ENCODE data around the gene BTBD9.

BTBD9 gene

DNA sequence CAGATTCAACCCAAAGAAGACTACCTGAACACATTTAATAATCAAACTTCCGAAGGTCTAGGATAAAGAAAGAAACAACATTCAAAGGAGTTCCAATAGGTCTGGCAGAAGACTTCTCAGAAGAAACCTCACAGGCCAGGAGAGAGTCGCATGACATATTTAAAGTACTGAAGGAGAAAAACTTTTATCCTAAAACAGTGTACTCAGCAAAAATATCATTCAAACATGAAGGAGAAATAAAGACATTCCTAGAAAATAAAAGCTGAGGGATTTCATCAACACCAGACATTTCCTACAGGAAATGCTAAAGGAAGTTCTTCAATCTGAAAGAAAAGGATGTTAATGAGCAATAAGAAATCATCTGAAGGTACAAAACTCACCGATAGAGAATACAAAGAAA lies 108.6 kb downstream of the BTBD9 start:
- no peaks in the 10 kb centered on the region for H3K36me3 ChIP-seq (ENCODE audit: control insufficient read depth, insufficient read depth, low read length)
- no peaks in the 10 kb centered on the region for H3K27me3 ChIP-seq (replicated peaks; ENCODE audit: control insufficient read depth, insufficient read depth, low read length)
- no peak overlapping the region for H3K4me3 ChIP-seq (replicated peaks; ENCODE audit: low read depth, low read length)
- TF ChIP-seq, protein P1, sequence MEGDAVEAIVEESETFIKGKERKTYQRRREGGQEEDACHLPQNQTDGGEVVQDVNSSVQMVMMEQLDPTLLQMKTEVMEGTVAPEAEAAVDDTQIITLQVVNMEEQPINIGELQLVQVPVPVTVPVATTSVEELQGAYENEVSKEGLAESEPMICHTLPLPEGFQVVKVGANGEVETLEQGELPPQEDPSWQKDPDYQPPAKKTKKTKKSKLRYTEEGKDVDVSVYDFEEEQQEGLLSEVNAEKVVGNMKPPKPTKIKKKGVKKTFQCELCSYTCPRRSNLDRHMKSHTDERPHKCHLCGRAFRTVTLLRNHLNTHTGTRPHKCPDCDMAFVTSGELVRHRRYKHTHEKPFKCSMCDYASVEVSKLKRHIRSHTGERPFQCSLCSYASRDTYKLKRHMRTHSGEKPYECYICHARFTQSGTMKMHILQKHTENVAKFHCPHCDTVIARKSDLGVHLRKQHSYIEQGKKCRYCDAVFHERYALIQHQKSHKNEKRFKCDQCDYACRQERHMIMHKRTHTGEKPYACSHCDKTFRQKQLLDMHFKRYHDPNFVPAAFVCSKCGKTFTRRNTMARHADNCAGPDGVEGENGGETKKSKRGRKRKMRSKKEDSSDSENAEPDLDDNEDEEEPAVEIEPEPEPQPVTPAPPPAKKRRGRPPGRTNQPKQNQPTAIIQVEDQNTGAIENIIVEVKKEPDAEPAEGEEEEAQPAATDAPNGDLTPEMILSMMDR (IDR thresholded peaks at IDR 0.05; ENCODE audit: insufficient read depth, low read length, poor library complexity, severe bottlenecking), result no peak
- DNase-seq (ENCODE audit: extremely low read depth, insufficient read length), result no peak

DNA sequence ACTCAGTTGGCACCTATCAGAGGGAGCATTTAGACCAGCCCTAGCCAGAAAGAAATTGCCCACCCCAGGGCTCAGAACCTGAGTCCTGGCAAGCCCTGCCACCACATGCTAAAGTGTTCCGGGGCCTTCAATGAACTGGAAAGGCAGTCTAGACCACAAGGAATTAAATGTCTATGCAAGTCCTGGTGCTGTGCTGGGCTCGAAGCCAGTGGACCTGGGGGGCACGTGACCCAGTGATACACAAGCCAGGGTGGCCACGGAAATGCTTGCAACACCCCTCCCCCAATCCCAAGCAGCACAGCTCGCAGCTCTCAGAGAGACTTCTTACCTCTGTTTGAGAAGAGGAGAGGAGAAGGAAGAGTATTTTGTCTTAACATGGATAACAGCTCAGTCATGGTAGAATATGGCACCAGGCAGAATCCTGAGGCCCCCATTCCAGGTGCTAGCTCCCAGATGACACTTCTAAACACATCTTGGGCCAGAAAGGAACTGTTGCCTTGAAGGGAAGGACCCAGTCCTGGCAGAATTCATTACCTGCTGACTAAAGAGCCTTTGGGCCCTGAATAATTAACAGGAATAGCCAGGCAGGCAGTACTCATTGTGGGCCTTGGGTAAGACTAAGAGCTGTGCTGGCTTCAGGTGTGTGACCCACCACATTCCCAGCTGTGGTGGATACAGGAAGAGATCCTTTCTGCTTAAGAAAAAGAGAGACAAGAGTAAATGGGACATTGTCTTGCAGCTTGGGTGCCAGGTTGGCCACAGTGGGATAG lies 111.3 kb downstream of the BTBD9 start:
- Histone ChIP-seq H3K4me3 (replicated peaks; ENCODE audit: low read depth, low read length) (no peak overlapping the region), H3K27me3 (replicated peaks; ENCODE audit: control insufficient read depth, insufficient read depth, low read length) (no peaks in the 10 kb centered on the region), H3K36me3 (ENCODE audit: control insufficient read depth, insufficient read depth, low read length) (no peaks in the 10 kb centered on the region)
- TF ChIP-seq, protein P1 (IDR thresholded peaks at IDR 0.05; ENCODE audit: insufficient read depth, low read length, poor library complexity, severe bottlenecking), result no peak
- no peak for DNase-seq (ENCODE audit: extremely low read depth, insufficient read length)

DNA sequence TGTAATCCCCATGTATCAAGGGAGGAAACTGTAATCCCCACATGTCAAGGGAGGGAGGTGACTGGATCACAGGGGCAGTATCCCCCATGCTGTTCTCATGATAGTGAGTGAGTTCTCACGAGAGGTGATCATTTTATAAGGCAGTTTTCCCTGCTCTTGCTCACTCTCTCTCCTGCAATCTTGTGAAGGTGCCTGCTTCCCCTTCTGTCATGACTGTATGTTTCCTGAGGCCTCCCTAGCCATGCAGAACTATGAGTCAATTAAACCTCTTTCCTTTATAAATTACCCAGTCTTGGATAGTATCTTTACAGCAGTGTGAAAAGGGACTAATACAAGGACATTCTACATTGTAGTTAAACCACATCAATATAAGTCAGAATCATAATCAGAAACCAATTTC lies 112.4 kb downstream of the BTBD9 start:
- TF ChIP-seq, protein P1 (IDR thresholded peaks at IDR 0.05; ENCODE audit: insufficient read depth, low read length, poor library complexity, severe bottlenecking), result no peak
- no peak overlapping the region for H3K4me3 ChIP-seq (replicated peaks; ENCODE audit: low read depth, low read length)
- DNase-seq (ENCODE audit: extremely low read depth, insufficient read length), result no peak
- H3K27me3 ChIP-seq (replicated peaks; ENCODE audit: control insufficient read depth, insufficient read depth, low read length), result no peaks in the 10 kb centered on the region
- H3K36me3 ChIP-seq (ENCODE audit: control insufficient read depth, insufficient read depth, low read length), result no peaks in the 10 kb centered on the region

DNA sequence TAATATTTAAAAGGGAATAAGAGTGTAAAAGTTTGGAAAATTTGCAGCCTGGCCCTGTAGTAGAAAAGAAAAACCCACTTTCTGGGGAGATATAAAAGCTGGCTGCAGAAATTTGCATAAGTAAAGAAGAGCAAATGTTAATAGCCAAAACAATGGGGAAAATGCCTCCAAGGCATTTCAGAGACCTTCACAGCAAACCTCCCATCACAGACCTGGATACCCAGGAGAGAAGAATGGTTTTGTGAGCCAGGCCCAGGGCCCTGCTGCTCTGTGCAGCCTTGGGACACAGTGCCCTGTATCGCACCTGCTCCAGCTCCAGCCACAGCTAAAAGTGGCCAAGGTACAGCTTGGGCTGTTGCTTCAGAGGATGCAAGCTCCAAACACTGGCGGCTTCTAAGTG lies 113.8 kb downstream of the BTBD9 start:
- Histone ChIP-seq H3K27me3 (replicated peaks; ENCODE audit: control insufficient read depth, insufficient read depth, low read length) (no peaks in the 10 kb centered on the region), H3K4me3 (replicated peaks; ENCODE audit: low read depth, low read length) (no peak overlapping the region), H3K36me3 (ENCODE audit: control insufficient read depth, insufficient read depth, low read length) (no peaks in the 10 kb centered on the region)
- no peak for DNase-seq (ENCODE audit: extremely low read depth, insufficient read length)
- TF ChIP-seq, protein P1 (IDR thresholded peaks at IDR 0.05; ENCODE audit: insufficient read depth, low read length, poor library complexity, severe bottlenecking), result no peak

DNA sequence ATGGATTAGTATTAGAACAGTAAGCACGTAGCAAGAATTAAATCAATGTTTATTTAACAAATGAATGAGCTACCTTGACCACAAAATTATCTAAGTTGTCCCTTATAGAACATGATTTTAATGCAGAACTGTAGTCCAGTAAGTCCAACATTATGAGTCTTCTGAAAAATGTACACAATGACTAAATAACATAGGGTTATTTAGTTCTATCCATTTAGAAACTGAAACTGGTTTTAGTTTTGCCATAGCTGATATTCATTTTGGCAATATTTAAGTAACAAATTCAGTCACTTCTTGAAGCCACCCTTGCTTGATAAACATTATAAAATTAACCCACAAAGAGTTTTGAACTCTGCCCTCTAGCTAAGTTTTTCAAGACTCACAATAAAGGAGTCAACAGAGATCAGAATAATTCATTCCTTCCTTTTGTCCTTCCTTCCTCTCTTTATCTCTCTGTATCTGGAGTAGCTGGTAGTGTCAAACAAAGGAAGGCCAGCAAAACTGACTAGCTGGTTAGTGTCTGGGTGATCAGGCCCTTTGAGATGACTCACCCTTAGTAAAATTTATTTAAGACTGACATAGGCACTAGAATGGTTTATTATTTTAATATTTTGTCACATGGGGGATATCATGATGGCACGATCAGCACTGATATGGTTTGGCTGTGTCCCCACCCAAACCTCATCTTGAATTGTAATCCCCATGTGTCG lies 115.1 kb downstream of the BTBD9 start:
- TF ChIP-seq, protein P1 (IDR thresholded peaks at IDR 0.05; ENCODE audit: insufficient read depth, low read length, poor library complexity, severe bottlenecking), result no peak
- DNase-seq (ENCODE audit: extremely low read depth, insufficient read length), result no peak
- Histone ChIP-seq H3K4me3 (replicated peaks; ENCODE audit: low read depth, low read length) (no peak overlapping the region), H3K36me3 (ENCODE audit: control insufficient read depth, insufficient read depth, low read length) (no peaks in the 10 kb centered on the region), H3K27me3 (replicated peaks; ENCODE audit: control insufficient read depth, insufficient read depth, low read length) (no peaks in the 10 kb centered on the region)

Measured in GM06990 (cell line).